BJ (cell line): ENCODE data around the gene MYLK2. TPM values are rescaled to one million over a fixed set of nuclear protein-coding genes. Genes with fewer than 3 reads are reported as not detected.

Source experiments
- CTCF ChIA-PET: fragments of 350-600 bp; formaldehyde crosslinking; extraction: SDS; loops from one replicate; lab custom pipeline; 2021; ENCODE audit warnings: antibody characterized with exemption, inconsistent platforms; lab: Yijun Ruan, JAX
- POLR2A ChIA-PET: fragments of 300-600 bp; sonication (Branson Sonifier 250); formaldehyde crosslinking; extraction: SDS; loops from one replicate; lab custom pipeline; 2021; ENCODE audit warnings: antibody characterized with exemption; lab: Charles Lee
- DNase-seq: peaks from one replicate; pipeline ENCODE4 v3.0.0-alpha.2; 2011; ENCODE audit warnings: low read depth
- H3K27me3 ChIP-seq: 2 replicates; pipeline ENCODE4 v1.6.0; 2011; ENCODE audit warnings: low read length; ENCODE audit not compliant: control insufficient read depth, insufficient read depth
- H3K36me3 ChIP-seq: 2 replicates; pipeline ENCODE4 v1.5.1; 2011; ENCODE audit warnings: low read length; ENCODE audit not compliant: control insufficient read depth, insufficient read depth
- H3K4me3 ChIP-seq: 2 replicates; pipeline ENCODE4 v1.5.1; 2011; ENCODE audit warnings: low read depth, mild to moderate bottlenecking, control low read depth, low read length
- polyA plus RNA-seq: library from polyadenylated mRNA; depleted of rRNA; stranded (reverse); fragments of >200 nt; gene quantifications from 2 replicates; pipeline ENCODE4 v1.2.3, GENCODE V29; 2011
- TF ChIP-seq, protein P1 (sequence below): IDR thresholded peaks from 2 replicates; pipeline ENCODE4 v1.5.1; 2011; ENCODE audit warnings: low read depth, mild to moderate bottlenecking, control low read depth, inconsistent platforms, low read length, moderate library complexity; ENCODE audit not compliant: insufficient read depth

Gene MYLK2
- polyA plus RNA-seq, 1 experiment: 0.10 TPM

DNA sequence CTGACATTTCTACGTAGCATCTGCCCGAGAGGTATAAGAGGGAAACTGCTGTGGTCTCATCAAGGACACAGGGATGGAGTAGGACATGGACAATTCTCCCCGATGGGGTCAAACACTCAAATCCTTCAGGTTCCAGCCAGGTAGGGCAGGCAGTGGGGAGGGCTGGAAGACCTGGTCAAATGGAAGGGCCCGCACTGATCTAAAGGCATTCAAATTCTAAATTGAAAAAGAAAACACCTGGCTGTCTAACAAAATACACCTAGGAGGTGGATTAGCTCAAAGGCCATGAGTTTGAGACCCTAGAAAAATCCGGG lies 43.0 kb downstream of the MYLK2 start:
- ChIA-PET CTCF (interaction anchor here (1.3 to 5.2 kb wide), 3 partner anchors 10 to 169 kb away, joined by 6 to 54 read pairs (median 11); no protein-coding TSS in a partner anchor), POLR2A (no interaction called here)
- Histone ChIP-seq H3K36me3 (no peaks in the 10 kb centered on the region), H3K4me3 (no peak overlapping the region), H3K27me3 (peaks cover 42% of the 10 kb centered on the region)
- DNase-seq: no peak
- TF ChIP-seq, protein P1, sequence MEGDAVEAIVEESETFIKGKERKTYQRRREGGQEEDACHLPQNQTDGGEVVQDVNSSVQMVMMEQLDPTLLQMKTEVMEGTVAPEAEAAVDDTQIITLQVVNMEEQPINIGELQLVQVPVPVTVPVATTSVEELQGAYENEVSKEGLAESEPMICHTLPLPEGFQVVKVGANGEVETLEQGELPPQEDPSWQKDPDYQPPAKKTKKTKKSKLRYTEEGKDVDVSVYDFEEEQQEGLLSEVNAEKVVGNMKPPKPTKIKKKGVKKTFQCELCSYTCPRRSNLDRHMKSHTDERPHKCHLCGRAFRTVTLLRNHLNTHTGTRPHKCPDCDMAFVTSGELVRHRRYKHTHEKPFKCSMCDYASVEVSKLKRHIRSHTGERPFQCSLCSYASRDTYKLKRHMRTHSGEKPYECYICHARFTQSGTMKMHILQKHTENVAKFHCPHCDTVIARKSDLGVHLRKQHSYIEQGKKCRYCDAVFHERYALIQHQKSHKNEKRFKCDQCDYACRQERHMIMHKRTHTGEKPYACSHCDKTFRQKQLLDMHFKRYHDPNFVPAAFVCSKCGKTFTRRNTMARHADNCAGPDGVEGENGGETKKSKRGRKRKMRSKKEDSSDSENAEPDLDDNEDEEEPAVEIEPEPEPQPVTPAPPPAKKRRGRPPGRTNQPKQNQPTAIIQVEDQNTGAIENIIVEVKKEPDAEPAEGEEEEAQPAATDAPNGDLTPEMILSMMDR: no peak

DNA sequence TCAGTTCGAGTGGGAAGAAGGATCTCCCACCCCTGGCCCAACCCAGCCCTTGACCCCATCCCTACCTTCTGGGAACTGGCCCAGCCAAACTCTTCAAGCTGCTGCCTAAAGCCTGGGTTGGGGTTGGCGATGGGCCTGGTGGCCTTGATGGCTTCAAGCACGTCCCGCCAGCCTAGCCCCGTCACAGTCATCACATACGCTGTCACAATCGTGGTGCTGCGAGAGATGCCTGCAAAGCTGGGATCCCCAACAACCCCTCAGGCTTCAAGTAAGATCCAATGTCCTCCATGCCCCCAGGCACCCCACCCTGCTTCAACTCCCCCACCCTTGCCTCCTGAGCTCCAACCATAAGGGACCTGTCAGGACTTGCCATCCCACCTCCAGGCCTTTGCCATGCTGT lies 43.4 kb downstream of the MYLK2 start:
- POLR2A ChIA-PET: no interaction called here
- peaks cover 40% of the 10 kb centered on the region for H3K27me3 ChIP-seq
- CTCF ChIA-PET: interaction anchor here (1.1 to 5.2 kb wide), 4 partner anchors 10 to 229 kb away, joined by 3 to 54 read pairs (median 8); no protein-coding TSS in a partner anchor

DNA sequence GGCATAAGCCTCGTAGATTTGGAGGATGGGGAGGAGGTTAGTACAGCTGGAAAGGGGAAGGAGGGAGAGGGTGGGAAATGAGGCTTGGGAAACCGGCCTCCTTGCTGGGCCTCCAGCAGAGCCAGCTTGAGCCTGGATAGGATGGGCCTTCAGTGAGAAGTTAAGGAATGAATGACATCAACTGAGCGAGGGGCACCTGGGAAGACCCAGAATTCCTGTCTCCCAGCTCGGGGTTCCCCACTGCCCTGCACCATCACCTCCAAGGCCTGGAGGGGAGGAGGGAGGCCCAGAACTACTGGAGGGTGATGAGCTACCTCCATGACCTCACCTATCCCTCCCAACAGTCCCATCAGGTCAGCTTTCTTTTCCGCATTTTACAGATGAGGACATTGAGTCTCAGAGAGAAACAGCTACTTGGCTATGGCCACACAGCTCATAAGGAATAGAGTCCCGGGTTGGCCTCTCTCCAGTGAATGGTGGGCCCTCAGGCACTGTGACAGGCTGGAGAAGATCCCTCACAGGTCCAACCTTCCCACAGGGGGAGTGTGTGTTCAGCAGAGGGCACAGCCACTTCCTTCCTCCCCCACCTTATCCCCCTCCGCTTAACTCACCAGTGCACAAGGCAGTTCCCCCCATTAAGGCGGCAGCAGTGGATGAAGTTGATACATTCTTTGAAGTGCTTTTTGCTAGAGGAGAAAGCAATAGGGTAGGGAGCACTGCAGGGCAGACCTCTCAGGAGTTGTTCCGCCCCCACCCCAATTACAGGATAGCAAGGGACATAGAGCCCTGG lies 44.3 kb downstream of the MYLK2 start:
- peaks cover 35% of the 10 kb centered on the region for H3K27me3 ChIP-seq
- no peak overlapping the region for H3K4me3 ChIP-seq
- ChIA-PET POLR2A (no interaction called here), CTCF (interaction anchor here (1.1 to 5.2 kb wide), 3 partner anchors 11 to 228 kb away, joined by 3 to 54 read pairs (median 11); no protein-coding TSS in a partner anchor)
- H3K36me3 ChIP-seq: no peaks in the 10 kb centered on the region
- TF ChIP-seq, protein P1: no peak
- DNase-seq: no peak

More for the DNA sequence above, 43.4 kb downstream of the MYLK2 start:
- Histone ChIP-seq H3K36me3 (no peaks in the 10 kb centered on the region), H3K4me3 (no peak overlapping the region)
- no peak for DNase-seq
- TF ChIP-seq, protein P1: no peak

DNA sequence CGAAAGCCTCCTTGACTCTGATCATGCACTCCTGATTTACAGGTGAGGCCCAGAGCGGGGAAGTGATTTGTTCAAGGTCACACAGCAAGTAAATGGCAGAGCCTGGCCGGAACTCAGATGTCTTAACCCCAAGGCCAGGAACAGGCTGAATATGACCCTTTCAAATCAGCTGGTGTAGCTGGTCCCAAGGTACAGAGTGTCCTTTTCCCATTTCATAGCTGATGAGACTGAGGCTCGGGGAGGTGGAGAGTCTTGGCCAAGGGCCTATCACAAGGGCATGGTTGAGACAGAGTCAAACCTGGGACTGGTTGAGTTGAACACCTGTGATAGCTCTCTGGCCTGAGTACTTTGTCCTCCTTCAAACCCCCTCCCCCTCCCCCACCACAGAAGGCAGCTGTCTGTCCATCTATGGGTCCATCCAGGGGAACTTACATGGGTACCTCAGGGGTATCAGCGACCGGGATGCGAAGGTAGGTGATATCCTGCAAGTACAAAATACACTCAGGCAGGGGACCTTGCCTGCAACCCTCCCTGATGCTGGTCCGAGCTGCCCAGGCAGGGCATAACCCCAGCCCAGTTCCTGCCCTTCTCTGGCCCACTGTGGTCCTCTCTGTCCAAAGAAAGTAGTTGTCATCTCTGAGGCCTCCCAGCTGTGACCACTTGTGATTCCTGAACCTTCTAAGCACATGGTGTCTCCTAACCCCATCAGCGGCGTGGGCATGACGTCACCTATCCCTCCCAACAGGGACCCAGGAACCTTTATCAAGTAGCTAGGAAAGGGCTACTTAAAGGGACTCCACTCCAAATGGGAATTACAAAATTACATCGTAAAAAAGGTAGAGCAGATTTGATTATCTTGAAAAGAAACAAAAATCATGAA lies 45.6 kb downstream of the MYLK2 start:
- Histone ChIP-seq H3K27me3 (peaks cover 39% of the 10 kb centered on the region), H3K4me3 (no peak overlapping the region), H3K36me3 (no peaks in the 10 kb centered on the region)
- no peak for DNase-seq
- TF ChIP-seq, protein P1: no peak
- POLR2A ChIA-PET: no interaction called here
- CTCF ChIA-PET: interaction anchor here (1.0 to 5.2 kb wide), 2 partner anchors 12 to 17 kb away, joined by 3 to 54 read pairs; no protein-coding TSS in a partner anchor

DNA sequence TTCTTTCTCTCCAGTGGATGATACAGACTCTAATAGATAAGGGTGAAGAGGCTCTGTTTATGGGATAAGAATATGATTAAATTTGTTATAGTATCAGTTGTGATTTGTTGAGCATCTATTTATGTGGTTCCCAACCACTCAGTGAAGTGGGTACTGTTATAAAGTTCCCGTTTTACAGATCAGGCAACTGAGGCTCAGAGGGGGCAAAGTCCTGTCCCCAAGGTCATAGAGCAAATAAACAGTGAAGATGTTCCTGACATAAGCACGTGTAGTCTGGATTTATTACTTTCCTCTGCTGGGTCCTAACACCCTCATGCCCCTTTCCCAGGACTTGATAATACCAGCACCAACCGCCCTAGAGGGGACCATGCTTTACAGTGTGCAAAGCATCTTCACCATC lies 47.1 kb downstream of the MYLK2 start:
- ChIA-PET CTCF (no interaction called here), POLR2A (no interaction called here)
- H3K4me3 ChIP-seq: no peak overlapping the region
- H3K36me3 ChIP-seq: no peaks in the 10 kb centered on the region
- DNase-seq: no peak
- H3K27me3 ChIP-seq: peaks cover 35% of the 10 kb centered on the region
- TF ChIP-seq, protein P1: no peak
